Esophagus (tissue), 2 donors: ENCODE measurements around the gene AP3B1. TPM values are rescaled to one million over a fixed set of nuclear protein-coding genes. Genes with fewer than 3 reads are reported as not detected.
A peak's percentile ranks its signal among the peaks of the same experiment; 100 is the strongest.

Experiments
- H3K27ac ChIP-seq, 2 donors: one replicate each; pipeline ENCODE4 v1.5.1; 2013; ENCODE audit warnings: low read depth in 2 of 2, mild to moderate bottlenecking in 2 of 2, inconsistent platforms in 1 of 2, low read length in 1 of 2, moderate library complexity in 1 of 2
- H3K27me3 ChIP-seq, 2 donors: one replicate each; pipeline ENCODE4 v1.6.1; 2013; ENCODE audit warnings: low read length in 2 of 2, control low read depth in 1 of 2, mild to moderate bottlenecking in 1 of 2; ENCODE audit not compliant: insufficient read depth in 2 of 2, control insufficient read depth in 1 of 2
- H3K36me3 ChIP-seq, 2 donors: one replicate each; pipeline ENCODE4 v1.6.1; 2013; ENCODE audit warnings: low read length in 1 of 2; ENCODE audit not compliant: control insufficient read depth in 2 of 2, insufficient read depth in 2 of 2
- H3K4me1 ChIP-seq, 2 donors: one replicate each; pipeline ENCODE4 v1.6.1; 2013; ENCODE audit warnings: low read length in 1 of 2; ENCODE audit not compliant: control insufficient read depth in 2 of 2, insufficient read depth in 2 of 2
- H3K4me3 ChIP-seq, 2 donors: one replicate each; pipeline ENCODE4 v1.5.1; 2013; ENCODE audit warnings: low read length in 2 of 2, mild to moderate bottlenecking in 2 of 2, low read depth in 1 of 2, moderate library complexity in 1 of 2
- H3K9me3 ChIP-seq, 2 donors: one replicate each; pipeline ENCODE4 v1.6.1; 2013; ENCODE audit warnings: mild to moderate bottlenecking in 2 of 2, low read depth in 1 of 2, low read length in 1 of 2, moderate library complexity in 1 of 2; ENCODE audit not compliant: control insufficient read depth in 2 of 2, insufficient read depth in 1 of 2
- WGBS, 2 donors: extraction: QIAGEN DNeasy Blood & Tissue Kit; methylation state at CpG; one replicate each; pipeline ENCODE4 v1.1.7; 2013; 5-methylcytosine and 5-hydroxymethylcytosine counted together
- polyA plus RNA-seq, 2 donors: library from polyadenylated mRNA; stranded (reverse); fragments of 200-250 nt; gene quantifications; one replicate each; pipeline ENCODE4 v1.2.3, GENCODE V29; 2013
- donor health status: healthy with polysubstance abuse.
- donor health status: Bipolar disorder and iron deficiency.

The AP3B1 gene
- polyA plus RNA-seq, 2 donors: 26.1 to 39.1 TPM

- no peak overlapping the region for H3K4me3 ChIP-seq
- no peaks in the 10 kb centered on the region for H3K9me3 ChIP-seq
- 48 to 58% methylated on average over 3 of the region's 3 CpGs for WGBS, 2 donors
- H3K36me3 ChIP-seq: no peaks in the 10 kb centered on the region
- H3K4me1 ChIP-seq: no peaks in the 10 kb centered on the region
- H3K27me3 ChIP-seq: no peaks in the 10 kb centered on the region
- no peak overlapping the region for H3K27ac ChIP-seq
Measured at GRCh38 chr5:77985247-77985646, 309.3 kb downstream of the AP3B1 start.

- Histone ChIP-seq H3K27me3 (no peaks in the 10 kb centered on the region), H3K4me3 (no peak overlapping the region), H3K9me3 (no peaks in the 10 kb centered on the region), H3K4me1 (no peaks in the 10 kb centered on the region), H3K27ac (no peak overlapping the region), H3K36me3 (no peaks in the 10 kb centered on the region)
- WGBS, 2 donors: 52 to 55% methylated on average over 11 of the region's 11 CpGs
Measured at GRCh38 chr5:77984587-77984986, 309.9 kb downstream of the AP3B1 start.

GRCh38 chr5:77983482-77984199 is 310.9 kb downstream of the AP3B1 start:
- Histone ChIP-seq H3K4me3 (no peak overlapping the region), H3K27me3 (no peaks in the 10 kb centered on the region)
- WGBS, 2 donors: 75 to 79% methylated on average over 5 of the region's 5 CpGs

GRCh38 chr5:77981820-77982219 is 312.7 kb downstream of the AP3B1 start:
- 71 to 88% methylated on average over 3 of the region's 3 CpGs for WGBS, 2 donors
- Histone ChIP-seq H3K4me3 (no peak overlapping the region), H3K9me3 (no peaks in the 10 kb centered on the region), H3K27ac (no peak overlapping the region), H3K27me3 (peaks cover 0 to 7% of the 10 kb centered on the region in 2 donors), H3K4me1 (no peaks in the 10 kb centered on the region), H3K36me3 (no peaks in the 10 kb centered on the region)

More at GRCh38 chr5:77983482-77984199, 310.9 kb downstream of the AP3B1 start:
- no peaks in the 10 kb centered on the region for H3K9me3 ChIP-seq
- no peaks in the 10 kb centered on the region for H3K4me1 ChIP-seq
- H3K27ac ChIP-seq: no peak overlapping the region
- no peaks in the 10 kb centered on the region for H3K36me3 ChIP-seq

GRCh38 chr5:77974576-77974975 is 319.9 kb downstream of the AP3B1 start:
- Histone ChIP-seq H3K27ac (no peak overlapping the region), H3K4me3 (no peak overlapping the region), H3K4me1 (peaks cover 5 to 6% of the 10 kb centered on the region in 2 donors), H3K9me3 (no peaks in the 10 kb centered on the region), H3K36me3 (no peaks in the 10 kb centered on the region), H3K27me3 (peaks cover 16 to 21% of the 10 kb centered on the region in 2 donors)

- WGBS, 2 donors: 11 to 19% methylated on average over 19 of the region's 19 CpGs
- H3K9me3 ChIP-seq: no peaks in the 10 kb centered on the region
- H3K27ac ChIP-seq: no peak overlapping the region
- H3K4me1 ChIP-seq: peaks cover 5 to 6% of the 10 kb centered on the region in 2 donors
- peaks cover 14 to 21% of the 10 kb centered on the region in 2 donors for H3K27me3 ChIP-seq
- H3K36me3 ChIP-seq: no peaks in the 10 kb centered on the region
- H3K4me3 ChIP-seq: peak overlapping the region in 1 of 2 donors; percentile 39
Measured at GRCh38 chr5:77973253-77973609, 321.3 kb downstream of the AP3B1 start.

- no peaks in the 10 kb centered on the region for H3K36me3 ChIP-seq
- peaks cover 5 to 6% of the 10 kb centered on the region in 2 donors for H3K4me1 ChIP-seq
- peak overlapping the region in 1 of 2 donors; percentile 39 for H3K4me3 ChIP-seq
- no peak overlapping the region for H3K27ac ChIP-seq
- H3K27me3 ChIP-seq: peaks cover 11 to 21% of the 10 kb centered on the region in 2 donors
- WGBS, 2 donors: 2% methylated on average over 57 of the region's 57 CpGs
- H3K9me3 ChIP-seq: no peaks in the 10 kb centered on the region
Measured at GRCh38 chr5:77972469-77973252, 321.8 kb downstream of the AP3B1 start.

- H3K27me3 ChIP-seq: peaks cover 10 to 21% of the 10 kb centered on the region in 2 donors
- H3K9me3 ChIP-seq: no peaks in the 10 kb centered on the region
- 29 to 30% methylated on average over 16 of the region's 16 CpGs for WGBS, 2 donors
- H3K36me3 ChIP-seq: no peaks in the 10 kb centered on the region
- peaks cover 5 to 6% of the 10 kb centered on the region in 2 donors for H3K4me1 ChIP-seq
- H3K4me3 ChIP-seq: peak overlapping the region in 1 of 2 donors; percentile 39
- no peak overlapping the region for H3K27ac ChIP-seq
Measured at GRCh38 chr5:77971776-77972468, 322.6 kb downstream of the AP3B1 start.

- Histone ChIP-seq H3K27ac (no peak overlapping the region), H3K36me3 (no peaks in the 10 kb centered on the region), H3K9me3 (no peaks in the 10 kb centered on the region), H3K27me3 (peaks cover 9 to 21% of the 10 kb centered on the region in 2 donors), H3K4me3 (no peak overlapping the region), H3K4me1 (peaks cover 5 to 6% of the 10 kb centered on the region in 2 donors)
- 67 to 68% methylated on average over 5 of the region's 5 CpGs for WGBS, 2 donors
Measured at GRCh38 chr5:77970891-77971290, 323.6 kb downstream of the AP3B1 start.
